ENCODE results near the gene MZB1. TPM values are rescaled to one million over a fixed set of nuclear protein-coding genes. Genes with fewer than 3 reads are reported as not detected.
"Not testable (repeated sequence)": the region's sequence is repeated elsewhere in the genome, so short reads cannot be mapped to it uniquely, and the experiment has no call there.

The MZB1 gene
- total RNA-seq, 1 donor from 2014 or later, result 5.2 TPM

DNA sequence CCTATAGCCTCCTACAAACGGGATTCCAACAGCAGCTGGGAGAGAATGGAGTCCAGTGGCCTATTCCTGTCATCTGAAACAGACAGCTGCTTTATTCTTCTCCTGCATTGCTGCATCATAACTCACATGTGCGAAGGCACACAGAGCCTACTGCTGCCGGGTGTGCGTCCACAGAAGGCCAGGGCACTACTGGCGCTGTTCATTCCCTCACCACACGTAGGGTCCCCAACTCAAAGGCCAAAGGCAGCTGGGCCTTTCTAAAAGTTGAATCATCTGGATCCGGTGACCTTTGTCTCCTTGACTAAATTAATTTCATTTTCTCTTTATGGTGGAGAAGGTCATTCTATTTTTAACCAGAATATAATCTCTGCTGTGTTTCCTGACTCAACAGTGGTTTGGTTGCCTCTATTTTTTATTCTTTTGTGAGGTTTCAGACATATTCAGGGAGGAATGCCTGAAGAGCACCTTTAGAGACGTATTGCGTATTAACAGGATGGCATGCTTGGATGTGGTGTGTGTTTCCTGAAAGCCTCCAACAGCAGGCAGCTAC is 24.9 kb upstream of the MZB1 start:
- intact Hi-C loops (cut with DNase I), result no loop called here
- TF ChIP-seq, protein P1, sequence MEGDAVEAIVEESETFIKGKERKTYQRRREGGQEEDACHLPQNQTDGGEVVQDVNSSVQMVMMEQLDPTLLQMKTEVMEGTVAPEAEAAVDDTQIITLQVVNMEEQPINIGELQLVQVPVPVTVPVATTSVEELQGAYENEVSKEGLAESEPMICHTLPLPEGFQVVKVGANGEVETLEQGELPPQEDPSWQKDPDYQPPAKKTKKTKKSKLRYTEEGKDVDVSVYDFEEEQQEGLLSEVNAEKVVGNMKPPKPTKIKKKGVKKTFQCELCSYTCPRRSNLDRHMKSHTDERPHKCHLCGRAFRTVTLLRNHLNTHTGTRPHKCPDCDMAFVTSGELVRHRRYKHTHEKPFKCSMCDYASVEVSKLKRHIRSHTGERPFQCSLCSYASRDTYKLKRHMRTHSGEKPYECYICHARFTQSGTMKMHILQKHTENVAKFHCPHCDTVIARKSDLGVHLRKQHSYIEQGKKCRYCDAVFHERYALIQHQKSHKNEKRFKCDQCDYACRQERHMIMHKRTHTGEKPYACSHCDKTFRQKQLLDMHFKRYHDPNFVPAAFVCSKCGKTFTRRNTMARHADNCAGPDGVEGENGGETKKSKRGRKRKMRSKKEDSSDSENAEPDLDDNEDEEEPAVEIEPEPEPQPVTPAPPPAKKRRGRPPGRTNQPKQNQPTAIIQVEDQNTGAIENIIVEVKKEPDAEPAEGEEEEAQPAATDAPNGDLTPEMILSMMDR (IDR thresholded peaks at IDR 0.05), result no peak
- Histone ChIP-seq H3K36me3 (peaks cover 14% of the 10 kb centered on the region), H3K27me3 (no peaks in the 10 kb centered on the region), H3K9me3 (no peaks in the 10 kb centered on the region), H3K4me1 (peaks cover 18% of the 10 kb centered on the region), H3K4me3 (no peak overlapping the region), H3K27ac (no peak overlapping the region)
- no peak for ATAC-seq
- DNase-seq, result no peak

DNA sequence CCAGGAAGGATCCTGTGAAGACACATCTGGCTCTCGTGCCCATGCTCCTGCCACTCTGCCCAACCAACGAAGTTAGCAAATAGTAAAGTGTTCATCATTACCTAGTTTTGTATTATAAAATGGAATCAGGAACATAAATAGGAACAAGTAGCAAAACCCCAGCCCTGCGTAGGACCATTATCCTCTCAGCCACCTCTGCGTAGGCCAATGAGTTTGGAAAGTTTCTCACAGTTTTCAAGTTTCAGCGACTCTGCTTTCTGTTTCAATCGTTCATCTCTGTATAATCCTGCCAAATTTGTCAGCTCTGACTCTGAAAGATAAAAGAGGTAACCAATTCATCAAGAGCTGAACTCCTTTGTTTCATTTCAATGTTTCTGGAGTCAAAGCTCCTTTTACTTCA is 24.2 kb upstream of the MZB1 start:
- Histone ChIP-seq H3K36me3 (peaks cover 11% of the 10 kb centered on the region), H3K27me3 (no peaks in the 10 kb centered on the region), H3K9me3 (no peaks in the 10 kb centered on the region), H3K4me1 (peaks cover 18% of the 10 kb centered on the region), H3K27ac (no peak overlapping the region), H3K4me3 (no peak overlapping the region)
- TF ChIP-seq, protein P1 (IDR thresholded peaks at IDR 0.05), result no peak
- intact Hi-C loops (cut with DNase I), result no loop called here
- no peak for ATAC-seq
- no peak for DNase-seq

DNA sequence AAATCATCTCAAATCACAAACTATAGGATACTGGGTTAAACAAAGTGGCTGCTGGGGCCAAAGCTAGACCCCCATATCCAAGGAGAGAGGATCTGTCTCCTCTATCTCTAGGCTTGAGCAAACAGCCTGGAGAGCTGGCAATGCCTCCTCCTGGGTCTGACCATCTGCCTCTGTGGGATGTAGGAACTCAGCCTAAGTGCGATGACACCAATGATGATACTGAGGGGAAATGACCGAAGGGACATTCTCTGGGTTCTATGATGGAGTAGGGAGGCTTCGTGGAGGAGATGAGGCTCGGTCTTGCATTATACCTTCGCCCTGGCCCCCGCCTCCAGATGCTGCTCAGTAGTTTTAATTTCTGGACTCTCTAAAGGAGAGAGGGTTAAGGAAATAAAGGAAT is 23.4 kb upstream of the MZB1 start:
- intact Hi-C loops (cut with DNase I), result no loop called here
- TF ChIP-seq, protein P1 (IDR thresholded peaks at IDR 0.05), result no peak
- H3K27me3 ChIP-seq, result no peaks in the 10 kb centered on the region
- H3K4me1 ChIP-seq, result peaks cover 18% of the 10 kb centered on the region
- ATAC-seq (no peak), DNase-seq (no peak)
- peaks cover 3% of the 10 kb centered on the region for H3K36me3 ChIP-seq
- H3K9me3 ChIP-seq, result no peaks in the 10 kb centered on the region
- no peak overlapping the region for H3K4me3 ChIP-seq
- H3K27ac ChIP-seq, result no peak overlapping the region

DNA sequence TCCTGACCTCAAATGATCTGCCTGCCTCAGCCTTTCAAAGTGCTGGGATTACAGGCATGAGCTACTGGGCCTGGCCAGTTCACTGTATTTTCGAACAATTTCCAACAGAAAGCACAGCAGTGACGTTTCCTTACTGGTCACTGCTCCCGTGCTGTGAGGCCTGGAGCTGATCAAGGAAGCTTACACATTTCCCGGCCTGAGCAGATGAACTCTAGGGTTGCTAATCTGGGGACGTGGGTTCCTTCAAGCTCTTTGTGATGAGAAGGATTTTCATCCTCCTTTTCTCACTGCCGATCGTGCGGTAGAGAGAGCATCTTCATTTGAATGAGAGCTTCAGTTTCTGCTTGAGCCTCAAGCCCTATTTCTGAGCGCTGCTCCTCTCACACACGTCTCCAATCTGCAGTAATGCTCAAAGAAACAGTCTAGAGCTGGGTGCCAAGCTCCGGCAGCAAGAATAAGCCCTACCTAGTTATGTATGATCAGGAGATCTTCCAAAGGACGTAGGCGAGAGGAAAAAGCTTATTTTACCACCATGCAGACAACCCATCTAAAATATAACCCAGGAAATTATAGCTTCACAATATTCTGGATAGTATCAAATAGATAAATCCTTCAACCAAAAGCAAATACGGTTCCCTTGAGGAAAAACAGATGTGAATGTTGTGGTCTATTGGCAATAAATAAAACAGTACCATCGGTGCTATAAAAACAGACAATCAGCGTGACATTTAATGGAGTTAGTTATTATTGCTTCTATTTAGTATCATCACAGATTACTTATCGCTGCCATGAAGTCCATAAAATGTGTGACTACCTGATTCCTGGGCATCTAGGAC is 21.5 kb upstream of the MZB1 start:
- Histone ChIP-seq H3K27ac (no peak overlapping the region), H3K4me3 (no peak overlapping the region), H3K4me1 (peaks cover under 1% of the 10 kb centered on the region), H3K9me3 (no peaks in the 10 kb centered on the region), H3K27me3 (no peaks in the 10 kb centered on the region), H3K36me3 (no peaks in the 10 kb centered on the region)
- DNase-seq (no peak), ATAC-seq (no peak)
- TF ChIP-seq, protein P1 (IDR thresholded peaks at IDR 0.05), result no peak
- intact Hi-C loops (cut with DNase I), result no loop called here

DNA sequence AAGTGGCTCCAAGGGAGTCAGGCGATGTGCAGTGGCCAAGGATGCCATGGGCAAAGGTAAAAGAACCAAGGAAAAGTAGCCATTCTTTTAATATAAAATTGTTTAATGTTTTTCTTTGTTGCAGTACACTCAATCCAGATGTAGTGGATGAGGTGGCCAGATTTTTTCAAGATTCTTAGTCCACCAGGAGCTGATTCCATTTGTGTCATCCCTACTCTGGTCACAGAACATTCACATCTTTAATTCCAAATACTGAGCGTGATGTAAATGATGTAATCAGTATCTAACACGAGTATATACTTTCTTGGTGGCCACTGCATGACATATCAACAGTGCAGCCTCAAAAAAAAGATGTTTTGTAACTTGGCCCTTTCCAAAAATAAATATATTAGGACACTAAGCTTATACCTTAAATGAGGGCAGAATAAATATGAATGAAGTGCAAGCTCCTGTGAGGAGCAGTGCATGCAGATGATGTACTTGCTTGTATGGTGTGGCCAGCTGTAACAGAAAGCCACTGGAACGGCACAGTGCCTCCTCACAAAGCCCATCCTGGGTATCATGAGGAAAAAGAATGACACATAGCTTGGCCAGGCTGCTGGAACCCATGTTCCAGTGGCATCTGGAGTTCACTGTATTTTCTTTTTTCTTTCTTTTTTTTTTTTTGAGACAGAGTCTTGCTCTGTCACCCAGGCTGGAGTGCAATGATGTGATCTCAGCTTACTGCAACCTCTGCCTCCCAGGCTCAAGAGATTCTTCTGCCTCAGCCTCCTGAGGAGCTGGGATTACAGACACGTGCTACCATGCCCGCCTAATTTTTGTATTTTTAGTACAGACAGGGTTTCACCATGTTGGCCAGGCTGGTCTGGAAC is 20.6 kb upstream of the MZB1 start:
- H3K27ac ChIP-seq, result no peak overlapping the region
- intact Hi-C loops (cut with DNase I), result no loop called here
- no peak for DNase-seq
- no peak overlapping the region for H3K4me3 ChIP-seq
- H3K27me3 ChIP-seq, result no peaks in the 10 kb centered on the region
- H3K9me3 ChIP-seq, result no peaks in the 10 kb centered on the region
- ATAC-seq, result no peak
- TF ChIP-seq, protein P1 (IDR thresholded peaks at IDR 0.05), result no peak
- no peaks in the 10 kb centered on the region for H3K36me3 ChIP-seq
- H3K4me1 ChIP-seq, result no peaks in the 10 kb centered on the region

DNA sequence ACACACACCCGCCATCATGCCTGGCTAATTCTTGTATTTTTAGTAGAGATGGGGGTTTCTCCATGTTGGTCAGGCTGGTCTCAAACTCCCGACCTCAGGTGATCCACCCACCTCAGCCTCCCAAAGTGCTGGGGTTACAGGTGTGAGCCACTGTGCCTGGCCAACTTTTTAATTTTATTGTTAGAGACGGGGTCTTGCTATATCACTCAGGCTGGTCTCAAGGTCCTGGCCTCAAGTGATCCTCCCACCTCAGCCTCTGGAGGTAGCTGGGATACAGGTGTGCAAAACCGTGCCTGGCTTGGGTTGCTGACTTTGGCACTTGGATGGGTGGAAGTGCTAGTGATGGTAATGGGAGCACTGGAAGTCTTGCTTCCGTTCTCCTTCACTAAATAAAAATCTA is 19.4 kb upstream of the MZB1 start:
- H3K27ac ChIP-seq; H3K9me3 ChIP-seq; H3K27me3 ChIP-seq; H3K36me3 ChIP-seq; ATAC-seq; H3K4me1 ChIP-seq; DNase-seq; intact Hi-C loops (cut with DNase I); H3K4me3 ChIP-seq: not testable (repeated sequence)
